ENCODE data around the gene FCHO2. TPM values are rescaled to one million over a fixed set of nuclear protein-coding genes. Genes with fewer than 3 reads are reported as not detected.
"Not testable (repeated sequence)": the region's sequence is repeated elsewhere in the genome, so short reads cannot be mapped to it uniquely, and the experiment has no call there.

FCHO2 gene
- total RNA-seq, 2 experiments from 2014 or later = 1.3 TPM

DNA sequence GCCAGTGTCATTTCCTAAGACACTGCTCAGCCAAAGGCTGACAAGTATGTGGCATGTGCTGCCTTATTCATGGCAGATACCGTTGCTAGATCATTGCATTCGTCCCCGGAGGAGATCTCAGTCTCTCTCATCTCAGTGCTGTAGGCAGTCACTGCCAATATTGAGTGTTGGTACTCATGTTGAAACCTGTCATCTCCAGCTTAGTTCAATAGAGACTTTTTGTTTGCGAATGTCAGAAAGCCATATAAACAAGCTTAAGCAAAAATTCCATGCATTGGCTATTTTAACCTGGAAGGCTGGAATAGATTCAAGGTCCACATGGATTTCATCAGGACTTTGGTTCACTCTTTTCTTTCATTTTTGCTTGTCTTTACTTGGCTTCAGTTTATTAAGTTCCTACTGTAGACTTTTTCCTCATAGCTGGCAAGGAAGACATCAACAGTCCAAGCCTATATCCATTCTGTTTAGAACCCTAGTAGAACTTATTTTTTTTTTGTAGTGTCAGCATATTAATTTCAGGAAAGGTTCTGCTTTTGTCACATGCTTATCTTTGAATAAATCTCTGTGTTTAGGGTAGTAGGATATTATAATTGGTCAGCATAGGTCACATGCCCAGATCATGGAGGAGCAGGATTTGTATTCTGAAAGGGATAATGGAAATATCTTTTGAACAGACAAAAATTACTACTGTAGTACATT, 66.8 kb downstream of the FCHO2 start:
- DNase-seq = no peak
- CTCF ChIA-PET = no interaction called here
- no peaks in the 10 kb centered on the region for H3K36me3 Mint-ChIP-seq

DNA sequence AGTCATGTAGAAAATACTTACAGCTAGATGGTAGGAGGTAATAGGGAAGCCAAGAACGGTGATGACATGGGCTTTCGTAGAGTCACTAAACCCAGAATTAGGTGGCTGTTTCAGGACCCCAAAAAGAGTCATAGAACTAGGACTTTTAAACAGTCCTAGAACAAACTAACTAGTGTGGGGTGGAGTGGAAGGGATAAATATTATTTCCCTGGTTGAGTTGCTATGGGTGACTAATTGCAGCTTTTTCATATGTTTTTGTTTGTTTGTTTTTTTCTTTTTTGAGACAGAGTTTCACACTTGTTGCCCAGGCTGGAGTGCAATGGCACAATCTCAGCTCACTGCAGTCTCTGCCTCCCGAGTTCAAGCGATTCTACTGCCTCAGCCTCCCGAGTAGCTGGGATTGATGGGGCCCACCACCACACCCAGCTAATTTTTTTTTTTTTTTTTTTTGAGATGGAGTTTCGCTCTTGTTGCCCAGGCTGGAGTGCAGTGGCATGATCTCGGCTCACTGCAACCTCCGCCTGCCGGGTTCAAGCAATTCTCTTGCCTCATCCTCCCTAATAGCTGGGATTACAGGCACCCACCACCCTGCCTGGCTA, 69.2 kb downstream of the FCHO2 start:
- intact Hi-C loops (cut with micrococcal nuclease); H3K36me3 Mint-ChIP-seq; H3K27me3 Mint-ChIP-seq; DNase-seq; CTCF ChIA-PET; H3K27ac Mint-ChIP-seq; H3K9me3 Mint-ChIP-seq; H3K4me3 Mint-ChIP-seq; H3K4me1 Mint-ChIP-seq (ENCODE audit: low read depth): not testable (repeated sequence)
- POLR2A ChIA-PET = interaction anchor here (0.7 kb wide), 1 partner anchor 659 kb away, joined by 4 read pairs; no protein-coding TSS in a partner anchor

More for the DNA sequence above, 66.8 kb downstream of the FCHO2 start:
- POLR2A ChIA-PET = no interaction called here
- intact Hi-C loops (cut with micrococcal nuclease) = no loop called here
- H3K27me3 Mint-ChIP-seq = no peaks in the 10 kb centered on the region
- H3K9me3 Mint-ChIP-seq = no peaks in the 10 kb centered on the region
- H3K27ac Mint-ChIP-seq = no peak overlapping the region
- no peak overlapping the region for H3K4me3 Mint-ChIP-seq
- no peaks in the 10 kb centered on the region for H3K4me1 Mint-ChIP-seq (ENCODE audit: low read depth)

DNA sequence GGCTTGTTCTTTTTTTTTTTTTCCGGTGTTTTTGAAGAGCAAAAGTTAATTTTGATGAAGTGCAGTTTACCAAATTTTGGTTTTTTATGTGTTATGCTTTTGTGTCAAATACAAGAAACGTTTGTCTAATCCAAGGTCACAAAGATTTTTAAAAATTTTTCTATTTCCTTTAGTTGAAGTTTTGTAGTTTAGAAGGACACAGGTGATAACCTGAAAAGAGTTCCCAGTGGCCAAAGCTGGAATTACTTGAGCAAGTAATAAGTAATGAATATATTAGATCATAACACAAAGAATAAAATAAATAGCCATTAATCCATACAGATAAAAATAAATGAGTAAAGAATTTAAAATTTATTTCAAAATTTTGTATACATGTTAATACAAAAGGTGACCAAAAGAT, 71.5 kb downstream of the FCHO2 start:
- no peak overlapping the region for H3K27ac Mint-ChIP-seq
- no peaks in the 10 kb centered on the region for H3K9me3 Mint-ChIP-seq
- ChIA-PET POLR2A (no interaction called here), CTCF (no interaction called here)
- no peaks in the 10 kb centered on the region for H3K36me3 Mint-ChIP-seq
- DNase-seq = no peak
- H3K27me3 Mint-ChIP-seq = no peaks in the 10 kb centered on the region
- no peaks in the 10 kb centered on the region for H3K4me1 Mint-ChIP-seq (ENCODE audit: low read depth)
- intact Hi-C loops (cut with micrococcal nuclease) = no loop called here
- H3K4me3 Mint-ChIP-seq = no peak overlapping the region

DNA sequence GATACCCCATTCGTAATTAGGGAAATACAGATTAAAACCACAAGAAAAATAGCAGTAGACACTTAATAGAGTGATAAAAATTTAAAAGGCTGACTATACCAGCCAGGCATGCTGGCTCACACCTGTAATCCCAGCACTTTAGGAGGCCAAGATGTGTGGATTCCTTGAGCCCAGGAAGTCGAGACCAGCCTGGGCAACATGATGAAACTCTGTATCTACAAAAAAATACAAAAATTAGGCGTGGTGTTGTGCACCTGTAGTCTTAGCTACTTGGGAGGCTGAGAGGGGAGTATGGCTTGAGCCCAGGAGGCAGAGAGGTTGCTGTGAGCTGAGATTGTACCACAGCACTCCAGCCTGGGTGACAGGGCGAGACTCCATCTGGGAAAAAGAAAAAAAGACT, 72.0 kb downstream of the FCHO2 start:
- CTCF ChIA-PET = no interaction called here
- Mint-ChIP-seq H3K4me1 (ENCODE audit: low read depth) (no peaks in the 10 kb centered on the region), H3K9me3 (no peaks in the 10 kb centered on the region), H3K27me3 (no peaks in the 10 kb centered on the region), H3K36me3 (no peaks in the 10 kb centered on the region), H3K4me3 (no peak overlapping the region), H3K27ac (no peak overlapping the region)
- DNase-seq = no peak
- POLR2A ChIA-PET = no interaction called here
- intact Hi-C loops (cut with micrococcal nuclease) = no loop called here

DNA sequence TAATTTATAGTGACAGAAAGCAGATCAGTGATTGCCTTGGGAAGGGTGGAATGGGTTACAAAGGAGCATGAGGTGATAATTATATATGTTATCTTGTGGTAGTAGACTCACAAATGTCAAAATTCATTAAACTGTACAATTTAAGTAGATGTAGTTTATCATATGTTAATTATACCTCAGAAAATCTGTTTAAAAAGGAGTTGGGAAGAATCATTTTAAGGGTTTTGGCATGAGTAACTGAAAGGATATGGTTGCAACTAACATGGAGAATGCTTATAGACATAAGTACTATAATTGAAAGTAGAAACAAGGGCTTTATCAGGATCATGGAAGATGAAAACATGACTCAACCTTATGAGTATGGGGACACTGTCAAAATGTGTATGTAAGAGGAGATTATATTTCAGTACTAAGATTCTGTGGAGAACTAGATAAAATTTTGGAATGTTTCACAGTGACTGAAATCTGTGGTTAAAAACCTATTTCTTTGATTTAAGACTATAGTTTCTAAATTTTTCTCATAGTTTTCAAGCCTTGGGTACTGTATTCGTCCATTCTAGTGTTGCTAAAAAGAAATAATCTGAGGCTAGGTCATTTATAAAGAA, 73.3 kb downstream of the FCHO2 start:
- Mint-ChIP-seq H3K4me1 (ENCODE audit: low read depth) (no peaks in the 10 kb centered on the region), H3K27me3 (no peaks in the 10 kb centered on the region), H3K4me3 (no peak overlapping the region), H3K27ac (no peak overlapping the region), H3K36me3 (no peaks in the 10 kb centered on the region), H3K9me3 (no peaks in the 10 kb centered on the region)
- CTCF ChIA-PET = no interaction called here
- no peak for DNase-seq
- POLR2A ChIA-PET = no interaction called here
- intact Hi-C loops (cut with micrococcal nuclease) = no loop called here

DNA sequence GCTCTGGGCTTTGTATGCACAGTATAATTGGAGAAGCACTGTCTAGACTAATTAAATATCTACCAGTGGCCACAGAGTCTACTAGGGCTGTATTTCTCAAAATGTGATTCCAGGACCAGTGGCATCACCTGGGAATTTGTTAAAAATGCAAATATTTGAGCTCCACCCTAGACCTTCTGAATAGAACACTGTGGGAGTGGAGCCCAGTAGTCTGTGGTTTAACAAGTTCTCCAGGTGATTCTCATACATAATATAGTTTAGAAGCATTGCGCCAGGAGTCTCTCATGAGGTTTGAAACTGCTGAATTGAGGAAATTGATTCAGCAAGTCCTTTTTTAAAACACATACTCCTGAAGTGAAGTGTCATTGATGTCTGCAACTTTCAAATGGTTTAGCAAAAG, 74.7 kb downstream of the FCHO2 start:
- no peaks in the 10 kb centered on the region for H3K4me1 Mint-ChIP-seq (ENCODE audit: low read depth)
- intact Hi-C loops (cut with micrococcal nuclease) = no loop called here
- ChIA-PET CTCF (no interaction called here), POLR2A (no interaction called here)
- H3K4me3 Mint-ChIP-seq = no peak overlapping the region
- H3K27me3 Mint-ChIP-seq = no peaks in the 10 kb centered on the region
- DNase-seq = no peak
- no peak overlapping the region for H3K27ac Mint-ChIP-seq
- no peaks in the 10 kb centered on the region for H3K9me3 Mint-ChIP-seq
- H3K36me3 Mint-ChIP-seq = no peaks in the 10 kb centered on the region

DNA sequence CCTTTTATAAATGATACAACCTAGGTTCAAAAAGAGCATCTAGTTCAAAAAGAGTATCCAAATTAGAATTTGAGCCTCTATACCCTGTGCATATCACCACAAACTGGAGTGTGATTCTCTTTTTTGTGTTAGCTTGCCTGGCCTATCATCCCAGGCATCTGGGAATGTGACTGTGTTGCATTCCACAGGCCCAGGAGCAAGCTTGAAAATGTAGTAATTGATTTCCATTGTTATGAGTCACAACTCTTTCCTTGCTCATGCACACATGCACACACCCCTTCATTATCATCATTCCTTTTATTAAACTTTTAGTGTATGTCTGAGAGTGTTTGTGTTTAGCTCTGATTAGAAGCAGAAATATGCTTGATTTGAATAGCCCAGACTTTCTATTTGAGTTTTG, 75.2 kb downstream of the FCHO2 start:
- Mint-ChIP-seq H3K4me3 (no peak overlapping the region), H3K9me3 (no peaks in the 10 kb centered on the region), H3K27ac (no peak overlapping the region), H3K4me1 (ENCODE audit: low read depth) (no peaks in the 10 kb centered on the region), H3K27me3 (no peaks in the 10 kb centered on the region), H3K36me3 (no peaks in the 10 kb centered on the region)
- intact Hi-C loops (cut with micrococcal nuclease) = no loop called here
- CTCF ChIA-PET = no interaction called here
- POLR2A ChIA-PET = no interaction called here
- DNase-seq = no peak

DNA sequence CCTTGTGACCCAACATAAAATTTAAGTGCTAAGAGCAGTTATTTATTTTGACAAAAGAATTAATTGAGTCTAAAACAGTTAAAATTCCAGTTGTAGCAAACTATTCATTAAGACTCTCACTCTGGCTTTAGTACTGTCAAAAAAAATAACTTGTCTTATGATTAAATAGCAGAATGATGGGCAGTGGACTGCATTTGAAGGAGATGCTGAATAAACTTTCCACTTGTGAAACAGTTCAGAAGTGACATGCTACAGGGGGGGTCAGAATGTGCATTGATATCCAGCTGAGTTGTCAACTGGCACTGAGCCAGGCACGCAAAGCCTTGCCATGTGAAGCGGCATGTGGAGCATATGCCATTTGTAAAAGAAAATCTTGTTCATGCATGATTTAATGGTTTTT, 76.0 kb downstream of the FCHO2 start:
- intact Hi-C loops (cut with micrococcal nuclease) = no loop called here
- no peak overlapping the region for H3K4me3 Mint-ChIP-seq
- CTCF ChIA-PET = no interaction called here
- H3K9me3 Mint-ChIP-seq = no peaks in the 10 kb centered on the region
- no peak overlapping the region for H3K27ac Mint-ChIP-seq
- no peak for DNase-seq
- H3K4me1 Mint-ChIP-seq (ENCODE audit: low read depth) = no peaks in the 10 kb centered on the region
- no peaks in the 10 kb centered on the region for H3K36me3 Mint-ChIP-seq
- POLR2A ChIA-PET = no interaction called here
- no peaks in the 10 kb centered on the region for H3K27me3 Mint-ChIP-seq

DNA sequence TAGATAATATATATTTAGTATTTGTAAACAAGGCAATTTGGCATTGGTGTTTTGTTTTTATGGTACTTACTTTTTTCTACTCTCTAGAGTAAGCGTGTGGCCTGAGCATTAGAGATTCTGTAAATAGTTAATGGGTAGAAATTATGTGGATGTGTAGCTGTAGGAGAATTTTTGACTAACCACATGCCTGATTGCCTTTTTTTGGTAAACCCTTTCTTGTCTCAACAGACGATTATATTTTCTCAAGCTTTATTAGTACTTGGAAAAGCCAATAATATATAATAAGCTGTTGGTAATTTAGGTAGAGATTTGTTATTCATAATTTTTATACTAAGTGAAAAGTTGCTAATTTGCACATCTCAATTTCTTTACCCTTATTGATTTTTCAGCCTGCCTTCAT, 76.8 kb downstream of the FCHO2 start:
- Mint-ChIP-seq H3K9me3 (no peaks in the 10 kb centered on the region), H3K4me3 (no peak overlapping the region), H3K27me3 (no peaks in the 10 kb centered on the region), H3K27ac (no peak overlapping the region), H3K4me1 (ENCODE audit: low read depth) (no peaks in the 10 kb centered on the region), H3K36me3 (no peaks in the 10 kb centered on the region)
- ChIA-PET POLR2A (no interaction called here), CTCF (no interaction called here)
- DNase-seq = no peak
- intact Hi-C loops (cut with micrococcal nuclease) = no loop called here

DNA sequence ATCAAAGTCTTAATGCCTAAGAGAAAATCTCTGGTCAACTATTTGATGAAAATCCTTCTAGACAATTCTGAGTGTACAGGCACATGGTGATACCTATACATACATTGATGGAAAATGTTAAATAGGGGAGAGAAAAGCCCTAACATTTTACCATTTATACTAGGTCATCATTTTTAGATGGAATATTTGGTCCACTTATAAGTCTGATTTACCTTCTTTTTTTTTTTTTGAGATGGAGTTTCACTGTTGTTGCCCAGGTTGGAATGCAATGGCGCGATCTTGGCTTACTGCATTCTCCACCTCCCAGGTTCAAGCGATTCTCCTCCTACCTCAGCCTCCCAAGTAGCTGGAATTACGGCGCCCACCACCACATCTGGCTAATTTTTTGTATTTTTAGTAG, 81.7 kb downstream of the FCHO2 start:
- ChIA-PET POLR2A (no interaction called here), CTCF (no interaction called here)
- DNase-seq = no peak
- Mint-ChIP-seq H3K9me3 (no peaks in the 10 kb centered on the region), H3K4me3 (no peak overlapping the region), H3K36me3 (no peaks in the 10 kb centered on the region), H3K4me1 (ENCODE audit: low read depth) (no peaks in the 10 kb centered on the region), H3K27me3 (no peaks in the 10 kb centered on the region), H3K27ac (no peak overlapping the region)
- intact Hi-C loops (cut with micrococcal nuclease) = no loop called here

DNA sequence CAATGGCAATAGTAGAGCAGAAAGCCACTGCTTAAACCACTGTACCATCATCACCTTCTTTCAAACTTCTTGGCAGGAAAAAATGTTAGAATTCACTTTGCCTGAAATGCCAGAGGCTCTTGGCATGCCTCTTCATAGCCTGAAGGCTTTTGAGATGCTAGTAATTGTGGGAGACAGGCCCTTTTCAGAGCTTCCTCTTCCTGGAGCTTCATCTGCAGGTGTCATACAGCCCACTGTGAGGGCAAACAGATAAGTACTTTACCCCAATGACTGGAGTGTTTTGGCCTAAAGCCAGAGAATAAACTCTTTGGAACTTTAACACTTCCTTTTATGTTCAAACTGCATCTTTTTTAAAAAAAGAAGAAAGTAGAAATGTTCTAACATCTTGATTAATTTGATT, 83.2 kb downstream of the FCHO2 start:
- CTCF ChIA-PET = no interaction called here
- Mint-ChIP-seq H3K27me3 (no peaks in the 10 kb centered on the region), H3K4me1 (ENCODE audit: low read depth) (no peaks in the 10 kb centered on the region), H3K4me3 (no peak overlapping the region), H3K36me3 (no peaks in the 10 kb centered on the region), H3K9me3 (no peaks in the 10 kb centered on the region), H3K27ac (no peak overlapping the region)
- DNase-seq = no peak
- intact Hi-C loops (cut with micrococcal nuclease) = no loop called here
- POLR2A ChIA-PET = no interaction called here

DNA sequence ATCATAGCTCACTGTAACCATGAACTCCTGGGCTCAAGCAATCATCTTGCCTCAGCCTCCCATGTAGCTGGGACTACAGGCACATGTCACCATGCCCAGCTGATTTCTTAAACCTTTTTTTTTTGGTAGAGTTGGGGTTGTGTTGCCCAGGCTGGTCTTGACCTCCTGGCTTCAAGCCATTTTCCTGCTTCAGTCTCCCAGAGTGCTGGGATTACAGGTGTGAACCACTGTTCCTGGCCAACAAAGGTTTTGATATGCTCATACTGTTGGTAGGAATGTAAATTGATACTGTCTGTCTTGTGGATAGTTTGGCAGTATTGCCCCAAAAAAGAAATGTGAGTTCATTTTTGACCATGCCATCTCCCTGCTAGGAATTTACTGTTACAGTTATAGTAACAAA, 87.2 kb downstream of the FCHO2 start:
- H3K27ac Mint-ChIP-seq = no peak overlapping the region
- DNase-seq = no peak
- no peak overlapping the region for H3K4me3 Mint-ChIP-seq

DNA sequence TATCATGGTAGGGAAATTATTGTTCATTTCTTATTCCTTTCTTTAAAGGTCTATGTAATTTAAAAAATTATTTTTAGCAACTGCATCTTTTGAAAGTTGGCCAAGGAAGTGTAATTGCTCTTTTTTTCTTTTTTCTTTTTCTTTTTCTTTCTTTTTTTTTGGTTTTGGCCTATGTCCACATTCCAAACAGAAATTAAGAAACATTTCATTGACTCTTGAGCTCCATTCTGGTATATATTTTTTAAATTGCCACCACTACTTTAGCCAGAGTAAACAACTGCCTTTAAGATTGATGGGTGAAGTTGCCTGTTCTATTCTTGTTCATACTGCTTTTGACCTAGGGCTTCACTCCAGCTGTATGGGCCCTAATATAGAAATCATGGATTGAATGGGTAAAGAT, 88.7 kb downstream of the FCHO2 start:
- Mint-ChIP-seq H3K9me3 (no peaks in the 10 kb centered on the region), H3K4me3 (no peak overlapping the region)
- POLR2A ChIA-PET = no interaction called here

More for the DNA sequence above, 87.2 kb downstream of the FCHO2 start:
- CTCF ChIA-PET = no interaction called here
- H3K36me3 Mint-ChIP-seq = peaks cover 4% of the 10 kb centered on the region
- POLR2A ChIA-PET = no interaction called here
- intact Hi-C loops (cut with micrococcal nuclease) = no loop called here
- H3K4me1 Mint-ChIP-seq (ENCODE audit: low read depth) = no peaks in the 10 kb centered on the region
- no peaks in the 10 kb centered on the region for H3K27me3 Mint-ChIP-seq
- no peaks in the 10 kb centered on the region for H3K9me3 Mint-ChIP-seq

More for the DNA sequence above, 88.7 kb downstream of the FCHO2 start:
- H3K36me3 Mint-ChIP-seq = peaks cover 4% of the 10 kb centered on the region
- no peak for DNase-seq
- H3K27ac Mint-ChIP-seq = no peak overlapping the region
- CTCF ChIA-PET = no interaction called here
- no peaks in the 10 kb centered on the region for H3K27me3 Mint-ChIP-seq
- intact Hi-C loops (cut with micrococcal nuclease) = no loop called here
- no peaks in the 10 kb centered on the region for H3K4me1 Mint-ChIP-seq (ENCODE audit: low read depth)

Measured in activated CD4-positive, alpha-beta memory T cell treated with anti-CD3 and anti-CD28 coated beads for 36 hours (primary cell).